HCT116 (cell line): ENCODE measurements around the gene NABP1. TPM values are rescaled to one million over a fixed set of nuclear protein-coding genes. Genes with fewer than 3 reads are reported as not detected.

Source experiments
- ATAC-seq: fragments of 200-7000 bp; cut with Tn5 transposase; 2 replicates; pipeline ENCODE4 v1.9.1; 2020; ENCODE audit warnings: mild to moderate bottlenecking, moderate library complexity
- BruUV-seq: library from RNA; stranded (reverse); fragments of 400-500 nt; replicated peaks from 2 replicates; lab custom pipeline; 2021; lab: Mats Ljungman, UMichigan
- CTCF ChIA-PET: fragments of 300-600 bp; sonication (Branson Sonifier 250); formaldehyde crosslinking; loops from one replicate; lab custom pipeline; 2021; ENCODE audit warnings: antibody characterized with exemption; lab: Charles Lee
- POLR2A ChIA-PET: fragments of 300-600, 350-600 bp; sonication (Branson Sonifier 250); formaldehyde crosslinking; loops from one replicate; lab custom pipeline; 2021; ENCODE audit warnings: antibody characterized with exemption; lab: Charles Lee
- RAD21 ChIA-PET, 2 experiments: fragments of 300-600 bp; sonication (Branson Sonifier 250); formaldehyde crosslinking; loops; one replicate each; lab custom pipeline; 2023; ENCODE audit warnings: low total read pairs in 2 of 2; ENCODE audit not compliant: uncharacterized antibody in 2 of 2, unreplicated experiment in 2 of 2, low non-redundant PET in 1 of 2; lab: Charles Lee
- DNase-seq: peaks from one replicate; pipeline ENCODE4 v3.0.0-alpha.2; 2010; ENCODE audit warnings: low read depth, low spot score
- H2AFZ ChIP-seq: fragments of 200-600 bp; shearing (Covaris generic), sonication (generic); 2 replicates; pipeline ENCODE4 v1.6.1; 2017; ENCODE audit warnings: low read depth, mixed run types, mixed read lengths, antibody characterized with exemption, low read length; ENCODE audit not compliant: poor library complexity, severe bottlenecking
- H3K27ac ChIP-seq: 2 replicates; pipeline ENCODE4 v1.5.1; 2012; ENCODE audit warnings: low read depth, low read length
- H3K27me3 ChIP-seq: fragments of 200-600 bp; sonication (generic); 2 replicates; pipeline ENCODE4 v1.6.1; 2016; ENCODE audit warnings: mixed run types, low read length, mixed read lengths; ENCODE audit not compliant: insufficient read depth
- H3K36me3 ChIP-seq, 2 experiments: fragments of 200-500 bp in 1 of 2; fragments of 200-600 bp in 1 of 2; sonication (Bioruptor generic) in 1 of 2; sonication (generic) in 1 of 2; 2 replicates each; pipeline versions ENCODE4 v1.5.1 to v1.6.1; 2014 to 2016; ENCODE audit warnings: low read length in 2 of 2, inconsistent platforms in 1 of 2, mixed read lengths in 1 of 2, mixed run types in 1 of 2; ENCODE audit not compliant: insufficient read depth in 2 of 2, control insufficient read depth in 1 of 2
- H3K4me1 ChIP-seq, 2 experiments: fragments of 200-600 bp in 1 of 2; sonication (generic) in 1 of 2; 2 replicates each; pipeline versions ENCODE4 v1.5.1 to v1.6.1; 2012 to 2017; ENCODE audit warnings: low read length in 2 of 2, inconsistent platforms in 1 of 2, mild to moderate bottlenecking in 1 of 2, mixed read lengths in 1 of 2, mixed run types in 1 of 2, moderate library complexity in 1 of 2; ENCODE audit not compliant: insufficient read depth in 2 of 2, control insufficient read depth in 1 of 2
- H3K4me2 ChIP-seq: fragments of 200-600 bp; sonication (generic); 2 replicates; pipeline ENCODE4 v1.6.1; 2017; ENCODE audit warnings: mixed run types, low read length, mixed read lengths
- H3K4me3 ChIP-seq, 2 experiments: fragments of 200-600 bp in 1 of 2; sonication (generic) in 1 of 2; replicated peaks in 1 of 2; 2 replicates each; pipeline ENCODE4 v1.5.1; 2011 to 2016; ENCODE audit warnings: low read length in 2 of 2, control low read depth in 1 of 2, low read depth in 1 of 2, mild to moderate bottlenecking in 1 of 2, mixed read lengths in 1 of 2, mixed run types in 1 of 2
- H3K79me2 ChIP-seq: fragments of 200-600 bp; sonication (generic); 2 replicates; pipeline ENCODE4 v1.6.1; 2017; ENCODE audit warnings: mild to moderate bottlenecking, mixed run types, low read length, moderate library complexity, mixed read lengths; ENCODE audit not compliant: insufficient read depth
- H3K9ac ChIP-seq: fragments of 200-600 bp; sonication (generic); 2 replicates; pipeline ENCODE4 v1.6.1; 2016; ENCODE audit warnings: low read length, mixed read lengths
- H3K9me2 ChIP-seq: fragments of 200-600 bp; sonication (generic), shearing (Covaris generic); 2 replicates; pipeline ENCODE4 v1.6.1; 2017; ENCODE audit warnings: mixed run types, mild to moderate bottlenecking, moderate library complexity; ENCODE audit not compliant: insufficient read depth
- H3K9me3 ChIP-seq, 2 experiments: fragments of 200-500 bp in 1 of 2; fragments of 200-600 bp in 1 of 2; sonication (Bioruptor generic) in 1 of 2; sonication (generic) in 1 of 2; 2 replicates each; pipeline ENCODE4 v1.6.1; 2014 to 2017; ENCODE audit warnings: low read length in 2 of 2, mixed read lengths in 2 of 2, inconsistent platforms in 1 of 2, low read depth in 1 of 2, mild to moderate bottlenecking in 1 of 2, mixed run types in 1 of 2, moderate library complexity in 1 of 2; ENCODE audit not compliant: control insufficient read depth in 1 of 2, insufficient read depth in 1 of 2
- H4K20me1 ChIP-seq: fragments of 200-600 bp; sonication (generic), shearing (Covaris generic); 2 replicates; pipeline ENCODE4 v1.6.1; 2017; ENCODE audit warnings: mixed run types, mild to moderate bottlenecking, moderate library complexity; ENCODE audit not compliant: insufficient read depth
- CBX3 ChIP-seq: IDR thresholded peaks from 2 replicates; pipeline ENCODE4 v1.6.1; 2012; ENCODE audit warnings: low read depth
- ELF1 ChIP-seq: IDR thresholded peaks from 2 replicates; pipeline ENCODE4 v1.6.1; 2012; ENCODE audit warnings: low read depth, borderline replicate concordance
- EZH2 ChIP-seq: fragments of 200-600 bp; sonication (generic); IDR thresholded peaks from 2 replicates; pipeline ENCODE4 v1.6.1; 2017; ENCODE audit warnings: antibody characterized with exemption, mixed run types
- EZH2phosphoT487 ChIP-seq: fragments of 200-600 bp; IDR thresholded peaks from 2 replicates; pipeline ENCODE4 v1.6.1; 2018; ENCODE audit warnings: antibody characterized with exemption, borderline replicate concordance
- FOSL1 ChIP-seq: IDR thresholded peaks from 2 replicates; pipeline ENCODE4 v1.6.1; 2012; ENCODE audit warnings: low read depth
- JUND ChIP-seq: IDR thresholded peaks from 2 replicates; pipeline ENCODE4 v1.6.1; 2012
- POLR2A ChIP-seq: IDR thresholded peaks from 2 replicates; pipeline ENCODE4 v1.7.0; 2011; ENCODE audit warnings: borderline replicate concordance; ENCODE audit not compliant: insufficient read depth, insufficient read length; ENCODE audit errors: extremely low read depth
- POLR2AphosphoS5 ChIP-seq: IDR thresholded peaks from 2 replicates; pipeline ENCODE4 v1.6.1; 2011; ENCODE audit warnings: mild to moderate bottlenecking, low read depth, low read length, moderate library complexity
- RAD21 ChIP-seq: IDR thresholded peaks from 2 replicates; pipeline ENCODE4 v1.6.1; 2012; ENCODE audit warnings: low read depth, mild to moderate bottlenecking
- SP1 ChIP-seq: IDR thresholded peaks from 2 replicates; pipeline ENCODE4 v1.6.1; 2012; ENCODE audit warnings: low read depth
- SRF ChIP-seq: IDR thresholded peaks from 2 replicates; pipeline ENCODE4 v1.6.1; 2012; ENCODE audit warnings: low read depth
- ZFX ChIP-seq: fragments of 450-650 bp; IDR thresholded peaks from 2 replicates; pipeline ENCODE4 v1.6.1; 2017
- intact Hi-C: fragments of 100-400 bp; cut with micrococcal nuclease; formaldehyde crosslinking; loops from 2 replicates; pipeline ENCODE4 v1.10.0; 2022
- total RNA-seq: library from RNA; stranded (reverse); gene quantifications from one replicate; pipeline ENCODE4 v1.2.1, GENCODE V29; 2021; ENCODE audit not compliant: unreplicated experiment
- TF ChIP-seq, protein P1 (sequence below), 3 experiments: fragments of 200-600 bp in 1 of 3; sonication (generic) in 1 of 3; IDR thresholded peaks in 2 of 3; conservative IDR thresholded peaks in 1 of 3; 2 replicates each; pipeline ENCODE4 v1.5.1; 2012 to 2017; ENCODE audit warnings: low read depth in 2 of 3, low read length in 2 of 3, antibody characterized with exemption in 1 of 3, borderline replicate concordance in 1 of 3, control low read depth in 1 of 3, mild to moderate bottlenecking in 1 of 3, mixed read lengths in 1 of 3, mixed run types in 1 of 3, moderate library complexity in 1 of 3; ENCODE audit not compliant: insufficient read depth in 1 of 3
- TF ChIP-seq, protein P2 (sequence below): IDR thresholded peaks from 2 replicates; pipeline ENCODE4 v1.6.1; 2011; ENCODE audit warnings: mild to moderate bottlenecking, low read length, moderate library complexity; ENCODE audit not compliant: insufficient replicate concordance; ENCODE audit errors: extremely low read depth
- TF ChIP-seq, protein P3 (sequence below): IDR thresholded peaks from 2 replicates; pipeline ENCODE4 v1.6.1; 2012

The NABP1 gene
- total RNA-seq, 1 experiment from 2014 or later: 39.3 TPM

DNA sequence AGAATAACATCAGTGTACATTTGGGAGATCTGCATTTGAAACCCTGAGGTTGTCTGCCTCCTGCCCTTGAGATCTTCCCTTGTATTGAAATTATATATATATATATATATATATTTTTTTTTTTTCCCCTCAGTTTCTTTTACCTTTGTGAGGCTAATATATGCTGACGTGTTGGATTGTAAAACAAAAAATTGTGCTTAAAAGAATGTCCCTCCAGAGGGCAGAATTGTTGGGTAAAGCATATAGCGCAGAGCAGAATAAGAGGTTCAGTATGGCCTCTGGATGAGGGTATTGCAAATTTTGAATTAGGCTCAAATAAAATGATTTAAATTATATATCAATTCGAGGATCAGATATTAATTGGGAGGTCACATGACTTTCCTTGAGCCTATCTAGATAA is 12.4 kb downstream of the NABP1 start:
- Histone ChIP-seq H3K79me2 (no peaks in the 10 kb centered on the region), H3K4me3 (no peak overlapping the region), H3K4me1 (peaks cover 19 to 37% of the 10 kb centered on the region in 2 experiments), H3K9ac (no peak overlapping the region)
- ChIA-PET RAD21 (no interaction called here), CTCF (no interaction called here)
- TF ChIP-seq SP1 (no peak), EZH2 (no peak), FOSL1 (no peak), RAD21 (no peak), ELF1 (no peak), POLR2AphosphoS5 (no peak), EZH2phosphoT487 (no peak), ZFX (no peak), JUND (no peak), POLR2A (no peak), SRF (no peak), CBX3 (no peak)
- TF ChIP-seq, protein P1, sequence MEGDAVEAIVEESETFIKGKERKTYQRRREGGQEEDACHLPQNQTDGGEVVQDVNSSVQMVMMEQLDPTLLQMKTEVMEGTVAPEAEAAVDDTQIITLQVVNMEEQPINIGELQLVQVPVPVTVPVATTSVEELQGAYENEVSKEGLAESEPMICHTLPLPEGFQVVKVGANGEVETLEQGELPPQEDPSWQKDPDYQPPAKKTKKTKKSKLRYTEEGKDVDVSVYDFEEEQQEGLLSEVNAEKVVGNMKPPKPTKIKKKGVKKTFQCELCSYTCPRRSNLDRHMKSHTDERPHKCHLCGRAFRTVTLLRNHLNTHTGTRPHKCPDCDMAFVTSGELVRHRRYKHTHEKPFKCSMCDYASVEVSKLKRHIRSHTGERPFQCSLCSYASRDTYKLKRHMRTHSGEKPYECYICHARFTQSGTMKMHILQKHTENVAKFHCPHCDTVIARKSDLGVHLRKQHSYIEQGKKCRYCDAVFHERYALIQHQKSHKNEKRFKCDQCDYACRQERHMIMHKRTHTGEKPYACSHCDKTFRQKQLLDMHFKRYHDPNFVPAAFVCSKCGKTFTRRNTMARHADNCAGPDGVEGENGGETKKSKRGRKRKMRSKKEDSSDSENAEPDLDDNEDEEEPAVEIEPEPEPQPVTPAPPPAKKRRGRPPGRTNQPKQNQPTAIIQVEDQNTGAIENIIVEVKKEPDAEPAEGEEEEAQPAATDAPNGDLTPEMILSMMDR (IDR thresholded peaks at IDR 0.05 in 2 of 3, conservative IDR thresholded peaks at IDR 0.05 in 1 of 3; ENCODE audit: borderline replicate concordance in 1 of 3, insufficient read depth in 1 of 3, low read depth in 2 of 3, low read length in 2 of 3): no peak
- TF ChIP-seq, protein P2, sequence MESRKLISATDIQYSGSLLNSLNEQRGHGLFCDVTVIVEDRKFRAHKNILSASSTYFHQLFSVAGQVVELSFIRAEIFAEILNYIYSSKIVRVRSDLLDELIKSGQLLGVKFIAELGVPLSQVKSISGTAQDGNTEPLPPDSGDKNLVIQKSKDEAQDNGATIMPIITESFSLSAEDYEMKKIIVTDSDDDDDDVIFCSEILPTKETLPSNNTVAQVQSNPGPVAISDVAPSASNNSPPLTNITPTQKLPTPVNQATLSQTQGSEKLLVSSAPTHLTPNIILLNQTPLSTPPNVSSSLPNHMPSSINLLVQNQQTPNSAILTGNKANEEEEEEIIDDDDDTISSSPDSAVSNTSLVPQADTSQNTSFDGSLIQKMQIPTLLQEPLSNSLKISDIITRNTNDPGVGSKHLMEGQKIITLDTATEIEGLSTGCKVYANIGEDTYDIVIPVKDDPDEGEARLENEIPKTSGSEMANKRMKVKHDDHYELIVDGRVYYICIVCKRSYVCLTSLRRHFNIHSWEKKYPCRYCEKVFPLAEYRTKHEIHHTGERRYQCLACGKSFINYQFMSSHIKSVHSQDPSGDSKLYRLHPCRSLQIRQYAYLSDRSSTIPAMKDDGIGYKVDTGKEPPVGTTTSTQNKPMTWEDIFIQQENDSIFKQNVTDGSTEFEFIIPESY: no peak
- TF ChIP-seq, protein P3, sequence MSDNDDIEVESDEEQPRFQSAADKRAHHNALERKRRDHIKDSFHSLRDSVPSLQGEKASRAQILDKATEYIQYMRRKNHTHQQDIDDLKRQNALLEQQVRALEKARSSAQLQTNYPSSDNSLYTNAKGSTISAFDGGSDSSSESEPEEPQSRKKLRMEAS: no peak
- TF ChIP-seq, all 23 proteins: peak for 0
- H3K9me3 ChIP-seq: no peaks in the 10 kb centered on the region
- peaks cover 16 to 30% of the 10 kb centered on the region in 2 experiments for H3K36me3 ChIP-seq
- BruUV-seq: no TSS peak
- no peak overlapping the region for H3K27ac ChIP-seq
- DNase-seq: no peak
- no peak overlapping the region for H2AFZ ChIP-seq
- ATAC-seq: no peak
- H3K4me2 ChIP-seq: peak overlapping the region; percentile 15; the same call in 1 of the 2 replicates
- H4K20me1 ChIP-seq: no peaks in the 10 kb centered on the region; the same call in 1 of the 2 replicates
- intact Hi-C loops: no loop called here
- POLR2A ChIA-PET: interaction anchor here (1.0 kb wide), 1 partner anchor 13 kb away, joined by 6 read pairs; the partner anchor contains the start of gene NABP1
- no peaks in the 10 kb centered on the region for H3K27me3 ChIP-seq
- H3K9me2 ChIP-seq: no peaks in the 10 kb centered on the region
